ENCODE results near the gene PNPLA8. TPM values are rescaled to one million over a fixed set of nuclear protein-coding genes. Genes with fewer than 3 reads are reported as not detected.
A peak's percentile ranks its signal among the peaks of the same experiment; 100 is the strongest.
"Not testable (repeated sequence)": the region's sequence is repeated elsewhere in the genome, so short reads cannot be mapped to it uniquely, and the experiment has no call there.

PNPLA8 gene
- total RNA-seq = 10 to 100 TPM; 22.9 to 62.1 (median 37.0) TPM

DNA sequence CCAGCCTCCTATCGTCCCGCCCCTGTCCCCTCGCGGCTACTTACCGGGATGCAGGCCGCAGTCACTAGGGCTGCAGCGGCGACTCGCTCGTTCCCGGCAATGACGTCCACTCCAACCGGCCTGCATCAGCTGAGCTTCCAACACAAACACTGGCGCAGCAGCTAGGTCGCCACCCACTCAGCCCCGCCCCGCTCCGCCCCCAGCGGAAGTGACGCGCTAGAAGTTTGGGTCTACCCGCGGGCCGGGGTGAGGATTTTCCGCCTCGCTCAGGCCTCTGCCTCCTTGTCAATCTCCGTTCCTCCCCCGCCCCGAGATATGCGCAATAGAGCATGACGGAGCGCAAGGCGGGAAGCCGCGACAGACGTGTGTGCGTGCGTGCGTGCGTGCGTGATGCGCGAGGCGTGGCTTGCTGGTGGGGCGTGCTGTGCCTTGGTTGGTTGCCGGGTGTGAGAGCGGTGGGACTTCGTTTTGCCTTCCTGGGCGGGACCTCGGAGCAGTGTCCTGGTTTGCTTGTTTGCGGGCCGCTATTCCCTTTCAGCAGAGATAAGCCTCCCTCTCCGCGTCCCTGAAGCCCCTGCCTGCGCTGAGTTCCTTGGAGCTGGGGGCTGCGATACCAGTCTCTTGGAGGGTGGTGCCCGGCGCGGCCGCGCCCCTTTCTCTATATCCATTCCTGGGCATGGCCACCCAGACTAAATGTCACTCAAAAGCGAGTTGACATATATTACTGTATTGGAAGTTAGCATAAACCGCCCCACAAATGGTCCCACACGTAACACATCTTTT is at the start of gene PNPLA8:
TSS of gene PNPLA8 (minus strand) at position 151 of the 783 bp plus-strand sequence. CDS start 10,644 bp downstream, outside the sequence.
- Histone ChIP-seq H3K4me1 (replicated peaks in 1 of 2) (peaks cover 14 to 23% of the 10 kb centered on the region in 2 donors), H3K27ac (peak within 1 kb of the TSS; percentile 88 to 91), H3K4me3 (peak within 1 kb of the TSS; percentile 57 to 86 (median 76))
- ATAC-seq (replicated peaks in 6 of 8) = peak; percentile 84 to 93 (median 90)
- 0 to 1% (median 0%) methylated on average over 2 to 20 of the region's 64 CpGs; no CpG with 5 or more reads in 4 of the 10 experiments for WGBS, 10 experiments
- in situ Hi-C loops (cut with MboI; ENCODE audit: low pct_unique_long_range_greater_than_20kb in 2 of 9, low sequenced_read_pairs in 9 of 9, unreplicated experiment in 9 of 9) = no loop called here

- 67 to 100% (median 100%) methylated on average over 1 to 2 of the region's 2 CpGs; no CpG with 5 or more reads in 4 of the 10 experiments for WGBS, 10 experiments
- in situ Hi-C loops (cut with MboI; ENCODE audit: low pct_unique_long_range_greater_than_20kb in 2 of 9, low sequenced_read_pairs in 9 of 9, unreplicated experiment in 9 of 9) = no loop called here
- no peak for ATAC-seq (replicated peaks in 6 of 8)
- no peak overlapping the region for H3K27ac ChIP-seq
- H3K4me1 ChIP-seq (replicated peaks in 1 of 2) = peaks cover 4 to 9% of the 10 kb centered on the region in 2 donors
- no peak overlapping the region for H3K4me3 ChIP-seq
These were observed 49.2 kb upstream of the PNPLA8 start for GRCh38 chr7:108575156-108575555.

DNA sequence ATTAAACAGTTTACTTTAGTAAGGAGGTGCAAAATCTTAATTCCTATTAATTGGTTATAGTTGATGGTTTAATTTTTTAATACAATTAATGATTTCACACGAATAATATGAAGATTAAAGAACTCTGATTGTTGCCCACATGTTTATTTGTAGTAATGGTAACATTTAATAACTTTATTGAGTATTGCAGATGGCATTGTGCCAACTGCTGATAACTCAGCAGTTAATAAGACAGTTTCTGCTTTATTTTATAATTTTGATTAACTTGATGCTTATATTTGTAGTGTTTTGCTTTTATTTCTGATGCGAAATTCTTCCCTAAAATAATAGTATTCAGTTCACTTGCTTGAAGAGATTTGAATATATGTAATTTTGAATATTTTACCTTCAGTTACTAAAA is 46.5 kb upstream of the PNPLA8 start:
- WGBS, 10 experiments = 77 to 100% (median 93%) methylated on average over 1 to 2 of the region's 2 CpGs
- ATAC-seq (replicated peaks in 6 of 8) = no peak
- H3K4me1 ChIP-seq (replicated peaks in 1 of 2) = peaks cover 10 to 22% of the 10 kb centered on the region in 2 donors
- in situ Hi-C loops (cut with MboI; ENCODE audit: low pct_unique_long_range_greater_than_20kb in 2 of 9, low sequenced_read_pairs in 9 of 9, unreplicated experiment in 9 of 9) = no loop called here
- H3K27ac ChIP-seq = no peak overlapping the region
- no peak overlapping the region for H3K4me3 ChIP-seq

DNA sequence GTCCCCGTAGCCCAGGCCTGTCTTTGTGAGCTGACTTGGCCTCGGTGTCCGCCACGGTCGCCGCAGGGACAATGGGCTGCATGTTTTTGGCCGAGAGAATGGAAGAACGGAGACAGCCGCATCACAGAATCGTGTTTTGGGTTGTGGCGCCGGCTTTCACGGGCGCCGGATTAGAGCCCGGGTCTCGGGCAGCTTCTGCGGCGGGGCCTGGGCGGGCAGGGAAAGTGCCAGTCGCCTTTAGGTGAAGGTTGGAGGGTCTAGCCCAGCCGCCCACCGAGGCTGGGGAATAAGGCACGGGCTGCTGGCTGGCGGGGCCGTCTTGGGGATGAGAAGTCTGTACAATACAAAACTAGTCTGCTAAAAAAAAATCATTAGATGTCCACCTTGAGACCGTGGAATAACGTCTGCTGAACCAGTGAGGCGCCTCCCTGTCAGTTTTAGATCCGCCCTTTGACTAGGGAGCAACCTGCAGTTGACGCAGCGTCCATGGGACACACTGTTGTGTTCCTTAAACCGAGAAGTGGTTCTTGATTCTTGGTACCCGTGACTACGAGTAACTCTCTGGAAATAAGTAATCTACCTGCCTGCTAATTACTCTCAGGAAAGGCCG is 44.3 kb upstream of the PNPLA8 start:
- H3K27ac ChIP-seq = peak overlapping the region; percentile 83 to 95
- H3K4me3 ChIP-seq = peak overlapping the region; percentile 67 to 84 (median 82)
- in situ Hi-C loops (cut with MboI; ENCODE audit: low pct_unique_long_range_greater_than_20kb in 2 of 9, low sequenced_read_pairs in 9 of 9, unreplicated experiment in 9 of 9) = no loop called here
- WGBS, 10 experiments = 0 to 6% (median 0%) methylated on average over 1 to 14 of the region's 36 CpGs
- ATAC-seq (replicated peaks in 6 of 8) = peak; percentile 5 to 19 (median 9)
- H3K4me1 ChIP-seq (replicated peaks in 1 of 2) = peaks cover 10 to 23% of the 10 kb centered on the region in 2 donors

GRCh38 chr7:108569381-108570145 is 43.6 kb upstream of the PNPLA8 start, which contains the start of the genes DNAJB9 and THAP5:
TSS of gene DNAJB9 (plus strand) at chr7:108569874. CDS start at chr7:108571727, 1,853 bp downstream.
TSS of gene THAP5 (minus strand) at chr7:108569706. CDS start at chr7:108569569, 137 bp downstream.
- 0 to 4% (median 0%) methylated on average over 3 to 17 of the region's 65 CpGs; no CpG with 5 or more reads in 3 of the 10 experiments for WGBS, 10 experiments
- in situ Hi-C loops (cut with MboI; ENCODE audit: low pct_unique_long_range_greater_than_20kb in 2 of 9, low sequenced_read_pairs in 9 of 9, unreplicated experiment in 9 of 9) = no loop called here

DNA sequence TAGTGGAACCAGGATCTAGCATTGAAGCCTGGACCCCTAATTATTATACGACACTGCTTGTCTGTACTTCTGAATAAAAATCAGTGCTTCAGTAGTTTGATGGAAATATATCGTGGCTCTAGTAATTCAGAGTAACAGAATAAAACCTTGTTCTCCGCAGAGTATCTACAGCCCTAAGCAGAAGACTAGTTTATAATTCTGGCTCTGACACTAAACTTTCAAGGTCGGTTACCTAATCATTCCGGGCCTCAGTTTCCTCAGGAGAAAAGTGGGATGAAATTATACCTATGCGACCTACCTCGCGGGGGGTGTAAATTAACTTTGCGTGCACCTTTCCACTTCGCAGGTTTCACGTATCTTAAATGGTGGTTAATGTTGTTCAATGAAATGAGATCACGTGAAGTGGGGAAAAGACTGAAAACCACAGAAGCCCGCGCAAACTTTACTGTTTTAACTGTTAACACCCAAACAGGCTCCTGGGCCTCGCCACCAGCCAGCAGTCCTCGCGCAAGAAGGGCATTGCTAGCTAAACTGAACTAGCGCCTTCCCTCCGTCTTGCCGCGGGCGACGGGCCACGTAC is 43.0 kb upstream of the PNPLA8 start:
- Histone ChIP-seq H3K4me1 (replicated peaks in 1 of 2) (peaks cover 10 to 23% of the 10 kb centered on the region in 2 donors), H3K27ac (peak overlapping the region; percentile 91 to 92), H3K4me3 (peak overlapping the region; percentile 67 to 84 (median 82))
- ATAC-seq (replicated peaks in 6 of 8) = no peak
- 0 to 28% (median 14%) methylated on average over 1 to 20 of the region's 24 CpGs for WGBS, 10 experiments
- in situ Hi-C loops (cut with MboI; ENCODE audit: low pct_unique_long_range_greater_than_20kb in 2 of 9, low sequenced_read_pairs in 9 of 9, unreplicated experiment in 9 of 9) = no loop called here

More at GRCh38 chr7:108569381-108570145, 43.6 kb upstream of the PNPLA8 start, which contains the start of the genes DNAJB9 and THAP5:
- peaks cover 10 to 23% of the 10 kb centered on the region in 2 donors for H3K4me1 ChIP-seq (replicated peaks in 1 of 2)
- peak within 1 kb of the TSS; percentile 67 to 84 (median 82) for H3K4me3 ChIP-seq
- peak within 1 kb of the TSS; percentile 91 to 95 for H3K27ac ChIP-seq
- peak; percentile 89 to 97 (median 94) for ATAC-seq (replicated peaks in 6 of 8)

DNA sequence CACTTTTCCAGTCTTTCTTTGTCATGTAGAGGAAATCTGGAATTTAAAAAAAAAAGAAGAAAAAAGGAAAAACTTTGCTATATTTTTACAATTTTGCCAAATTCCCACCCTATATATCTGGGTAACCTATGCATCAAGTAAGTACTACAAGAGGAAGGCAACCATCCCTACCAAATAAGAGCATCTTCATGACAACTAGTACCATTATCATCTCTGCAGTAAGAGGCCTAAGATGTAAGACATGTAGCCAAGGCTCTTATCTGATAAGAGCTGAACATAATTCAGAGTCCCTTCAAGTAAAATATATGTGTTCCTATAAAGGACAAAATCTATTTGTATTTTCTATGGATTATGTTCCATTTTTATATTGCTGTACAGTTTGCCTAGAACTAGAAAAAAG is 40.1 kb upstream of the PNPLA8 start:
- ATAC-seq (replicated peaks in 6 of 8) = no peak
- H3K4me1 ChIP-seq (replicated peaks in 1 of 2) = peaks cover 6 to 14% of the 10 kb centered on the region in 2 donors
- no peak overlapping the region for H3K27ac ChIP-seq
- H3K4me3 ChIP-seq = no peak overlapping the region
- in situ Hi-C loops (cut with MboI; ENCODE audit: low pct_unique_long_range_greater_than_20kb in 2 of 9, low sequenced_read_pairs in 9 of 9, unreplicated experiment in 9 of 9) = no loop called here

DNA sequence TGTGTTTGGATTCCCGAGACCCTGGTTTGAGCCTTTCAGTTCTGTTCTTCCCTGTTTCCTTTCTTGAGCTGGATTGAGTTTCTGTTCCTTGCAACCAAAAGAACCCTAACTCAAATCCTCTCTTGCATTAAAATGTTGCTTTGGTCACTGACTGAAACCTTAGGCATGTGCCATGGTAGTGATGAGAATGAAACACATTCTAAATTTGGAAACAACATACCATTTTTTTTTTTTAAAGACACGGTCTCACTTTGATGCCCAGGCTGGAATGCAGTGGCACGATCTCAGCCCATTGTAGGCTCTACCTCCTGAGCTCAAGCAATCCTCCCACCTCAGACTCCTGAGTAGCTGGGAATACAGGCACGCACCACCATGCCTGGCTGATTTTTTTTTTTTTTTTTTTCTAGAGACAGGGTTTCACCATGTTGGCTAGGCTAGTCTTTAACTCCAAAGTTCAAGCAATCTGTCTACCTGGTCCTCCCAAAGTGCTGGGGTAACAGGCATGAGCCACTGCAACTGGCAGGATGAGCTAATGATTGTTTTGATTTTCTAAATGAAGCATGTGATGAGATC is 35.2 kb upstream of the PNPLA8 start:
- ATAC-seq (replicated peaks in 6 of 8) = peak in 4 of 8 experiments; percentile 13 to 46 (median 25)
- Histone ChIP-seq H3K27ac (no peak overlapping the region), H3K4me1 (replicated peaks in 1 of 2) (no peaks in the 10 kb centered on the region), H3K4me3 (no peak overlapping the region)
- WGBS, 10 experiments = 80 to 100% (median 96%) methylated on average over 1 to 4 of the region's 4 CpGs
- in situ Hi-C loops (cut with MboI; ENCODE audit: low pct_unique_long_range_greater_than_20kb in 2 of 9, low sequenced_read_pairs in 9 of 9, unreplicated experiment in 9 of 9) = no loop called here

DNA sequence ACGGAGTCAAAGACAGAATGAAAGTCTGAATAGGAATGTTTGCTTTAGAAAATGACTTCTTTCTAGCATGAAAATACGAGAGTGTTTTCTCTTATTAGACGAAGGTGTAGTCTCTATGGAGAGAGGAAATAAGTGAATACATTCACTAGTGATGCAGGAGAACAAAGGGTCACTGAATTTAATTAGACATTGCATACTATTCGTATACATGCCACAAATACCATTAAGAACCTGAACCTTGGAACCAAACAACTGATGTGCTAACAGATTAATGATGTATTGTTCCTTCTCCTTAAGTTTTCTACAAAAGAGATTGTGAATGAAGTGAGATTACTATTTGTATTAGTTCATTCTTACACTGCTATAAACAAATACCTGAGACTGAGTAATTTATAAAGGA is 33.3 kb upstream of the PNPLA8 start:
- in situ Hi-C loops (cut with MboI; ENCODE audit: low pct_unique_long_range_greater_than_20kb in 2 of 9, low sequenced_read_pairs in 9 of 9, unreplicated experiment in 9 of 9) = no loop called here
- Histone ChIP-seq H3K27ac (no peak overlapping the region), H3K4me1 (replicated peaks in 1 of 2) (no peaks in the 10 kb centered on the region), H3K4me3 (no peak overlapping the region)
- no peak for ATAC-seq (replicated peaks in 6 of 8)
- 77 to 100% (median 89%) methylated on average over 1 to 4 of the region's 4 CpGs for WGBS, 10 experiments

DNA sequence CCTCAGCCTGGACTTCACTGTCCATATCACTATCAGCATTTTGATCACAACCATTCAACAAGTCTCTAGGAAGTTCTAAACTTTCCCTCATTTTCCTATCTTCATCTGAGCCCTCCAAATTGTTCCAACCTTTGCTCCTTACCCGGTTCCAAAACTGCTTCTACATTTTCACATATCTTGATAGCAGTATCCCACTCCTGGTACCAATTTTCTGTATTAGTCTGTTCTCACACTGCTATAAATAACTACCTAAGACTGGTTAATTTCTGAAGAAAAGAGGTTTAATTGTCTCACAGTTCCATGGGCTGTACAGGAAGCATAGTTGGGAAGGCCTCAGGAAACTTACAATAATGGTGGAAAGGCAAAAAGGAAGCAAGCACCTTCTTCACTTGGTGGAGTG is 31.7 kb upstream of the PNPLA8 start:
- no peaks in the 10 kb centered on the region for H3K4me1 ChIP-seq (replicated peaks in 1 of 2)
- WGBS, 10 experiments = 80 to 100% (median 100%) methylated on average over 1 of the region's 1 CpG; no CpG with 5 or more reads in 3 of the 10 experiments
- in situ Hi-C loops (cut with MboI; ENCODE audit: low pct_unique_long_range_greater_than_20kb in 2 of 9, low sequenced_read_pairs in 9 of 9, unreplicated experiment in 9 of 9) = no loop called here
- H3K27ac ChIP-seq = no peak overlapping the region
- ATAC-seq (replicated peaks in 6 of 8) = no peak
- H3K4me3 ChIP-seq = no peak overlapping the region

- ATAC-seq (replicated peaks in 6 of 8) = no peak
- WGBS, 10 experiments = 69 to 100% (median 87%) methylated on average over 1 to 3 of the region's 3 CpGs; no CpG with 5 or more reads in 2 of the 10 experiments
- in situ Hi-C loops (cut with MboI; ENCODE audit: low pct_unique_long_range_greater_than_20kb in 2 of 9, low sequenced_read_pairs in 9 of 9, unreplicated experiment in 9 of 9) = no loop called here
- no peaks in the 10 kb centered on the region for H3K4me1 ChIP-seq (replicated peaks in 1 of 2)
- no peak overlapping the region for H3K27ac ChIP-seq
- H3K4me3 ChIP-seq = no peak overlapping the region
These were observed 31.3 kb upstream of the PNPLA8 start for GRCh38 chr7:108557191-108557590.

DNA sequence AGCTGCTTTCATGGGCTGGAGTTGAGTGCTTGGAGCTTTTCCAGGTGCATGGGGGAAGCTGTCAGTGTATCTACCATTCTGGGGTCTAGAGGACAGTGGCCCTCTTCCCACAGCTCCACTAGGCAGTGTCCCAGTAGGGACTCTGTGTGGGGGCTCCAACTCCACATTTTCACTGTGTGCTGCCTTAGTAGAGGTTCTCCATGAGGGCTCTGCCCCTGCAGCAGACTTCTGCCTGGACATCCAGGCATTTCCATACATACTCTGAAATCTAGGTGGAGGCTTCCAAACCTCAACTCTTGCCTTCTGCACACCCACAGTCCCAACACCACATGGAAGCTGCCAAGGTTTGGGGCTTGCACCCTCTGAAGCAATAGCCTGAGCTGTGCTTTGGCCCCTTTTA is 30.7 kb upstream of the PNPLA8 start:
- H3K27ac ChIP-seq; H3K4me3 ChIP-seq; in situ Hi-C loops (cut with MboI; ENCODE audit: low pct_unique_long_range_greater_than_20kb in 2 of 9, low sequenced_read_pairs in 9 of 9, unreplicated experiment in 9 of 9); H3K4me1 ChIP-seq (replicated peaks in 1 of 2); ATAC-seq (replicated peaks in 6 of 8): not testable (repeated sequence)
